Measurements from ENCODE around the gene NR5A2.

Gene NR5A2

DNA sequence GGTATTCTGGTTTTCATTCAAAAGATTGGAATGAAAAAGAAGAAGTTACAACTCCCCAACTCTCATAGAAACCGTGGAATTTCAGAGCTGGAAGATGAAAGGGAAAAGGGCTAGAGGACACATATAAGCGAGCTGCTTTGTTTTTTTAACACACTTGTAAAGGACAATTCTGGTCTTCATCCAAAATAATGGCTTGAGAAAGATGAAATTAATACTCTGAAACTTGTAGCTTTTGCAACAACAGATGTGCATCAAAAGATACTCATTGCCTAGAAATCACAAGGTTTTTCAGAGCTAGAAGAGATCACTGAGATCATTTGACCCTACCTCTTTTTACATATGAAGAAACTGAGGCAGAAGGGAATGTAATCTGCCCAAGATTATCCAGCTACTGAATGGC lies 25.6 kb downstream of the NR5A2 start:
- H3K4me3 ChIP-seq (ENCODE audit: low read depth, low read length) = no peak overlapping the region
- no peak for DNase-seq (ENCODE audit: low read depth)

GRCh38 chr1:200053646-200054045 lies 26.1 kb downstream of the NR5A2 start:
- no peak overlapping the region for H3K4me3 ChIP-seq (ENCODE audit: low read depth, low read length)
- no peak for DNase-seq (ENCODE audit: low read depth)

GRCh38 chr1:200058341-200058740 lies 30.8 kb downstream of the NR5A2 start:
- no peak for DNase-seq (ENCODE audit: low read depth)
- no peak overlapping the region for H3K4me3 ChIP-seq (ENCODE audit: low read depth, low read length)

DNA sequence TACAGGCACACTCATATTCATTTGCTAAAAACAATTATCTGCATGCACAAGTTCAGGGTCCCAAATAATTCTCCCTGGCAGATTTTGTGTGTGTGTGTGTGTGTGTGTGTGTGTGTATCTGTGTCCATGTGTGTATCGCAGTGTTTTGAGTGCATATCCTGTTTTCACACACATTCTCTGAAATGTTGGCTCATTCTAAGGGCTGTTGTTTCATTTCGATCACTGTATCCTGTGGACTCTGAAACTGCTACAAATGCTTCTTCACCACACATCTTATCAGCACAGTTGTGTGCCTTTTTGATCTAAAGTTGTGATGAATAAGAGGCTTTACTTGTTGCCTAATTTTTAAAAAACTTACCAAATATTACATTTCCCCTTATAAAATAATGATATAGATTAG lies 34.6 kb downstream of the NR5A2 start:
- no peak for DNase-seq (ENCODE audit: low read depth)
- no peak overlapping the region for H3K4me3 ChIP-seq (ENCODE audit: low read depth, low read length)

DNA sequence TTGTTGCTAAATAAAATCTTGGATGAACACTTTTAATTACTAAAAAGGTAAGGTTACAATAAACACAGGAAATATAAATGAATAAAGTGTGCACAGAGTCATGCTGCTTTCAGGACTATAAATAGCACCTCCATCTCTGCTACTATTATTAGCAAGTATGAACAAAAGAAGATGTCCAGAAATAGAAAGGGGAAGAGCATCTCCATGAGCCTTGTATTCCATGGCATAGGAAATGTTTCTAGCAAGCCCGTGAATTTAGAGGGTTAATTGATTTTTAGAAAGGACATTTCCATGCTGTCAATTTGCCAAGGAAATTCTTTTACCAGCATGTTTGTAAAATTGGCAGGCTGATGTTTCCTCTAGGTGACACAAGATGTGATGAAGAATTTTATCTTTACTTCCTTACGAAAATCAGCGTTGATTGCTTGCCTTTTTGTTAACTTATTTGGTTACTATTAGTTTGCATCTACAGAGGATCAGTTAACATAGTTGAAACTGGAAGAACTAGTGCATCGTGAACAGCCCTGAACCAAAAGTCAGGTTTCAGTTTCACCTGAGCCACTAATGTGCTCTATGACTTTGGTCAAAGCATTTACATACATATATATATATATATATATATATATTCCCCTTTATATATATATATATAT lies 45.3 kb downstream of the NR5A2 start:
- H3K4me3 ChIP-seq (ENCODE audit: low read depth, low read length) = no peak overlapping the region
- no peak for DNase-seq (ENCODE audit: low read depth)

DNA sequence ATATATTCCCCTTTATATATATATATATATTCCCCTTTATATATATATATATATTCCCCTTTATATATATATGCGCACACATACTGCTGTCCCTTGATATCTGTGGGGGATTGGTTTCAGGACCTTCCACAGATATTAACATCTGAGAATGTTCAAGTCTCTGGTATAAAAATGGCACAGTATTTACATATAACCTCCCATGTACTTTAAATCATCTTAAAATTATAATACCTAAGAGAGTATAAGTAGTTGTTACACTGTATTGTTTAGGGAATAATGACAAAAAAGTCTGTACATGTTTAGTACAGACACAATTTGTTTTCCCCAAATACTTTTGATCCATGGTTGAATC lies 45.8 kb downstream of the NR5A2 start:
- DNase-seq (ENCODE audit: low read depth) = no peak
- H3K4me3 ChIP-seq (ENCODE audit: low read depth, low read length) = no peak overlapping the region

- no peak overlapping the region for H3K4me3 ChIP-seq (ENCODE audit: low read depth, low read length)
- DNase-seq (ENCODE audit: low read depth) = no peak
Measured at GRCh38 chr1:200075522-200075921, 48.0 kb downstream of the NR5A2 start.

GRCh38 chr1:200075938-200076546 lies 48.5 kb downstream of the NR5A2 start:
- no peak overlapping the region for H3K4me3 ChIP-seq (ENCODE audit: low read depth, low read length)
- peak; percentile 61 for DNase-seq (ENCODE audit: low read depth)

DNA sequence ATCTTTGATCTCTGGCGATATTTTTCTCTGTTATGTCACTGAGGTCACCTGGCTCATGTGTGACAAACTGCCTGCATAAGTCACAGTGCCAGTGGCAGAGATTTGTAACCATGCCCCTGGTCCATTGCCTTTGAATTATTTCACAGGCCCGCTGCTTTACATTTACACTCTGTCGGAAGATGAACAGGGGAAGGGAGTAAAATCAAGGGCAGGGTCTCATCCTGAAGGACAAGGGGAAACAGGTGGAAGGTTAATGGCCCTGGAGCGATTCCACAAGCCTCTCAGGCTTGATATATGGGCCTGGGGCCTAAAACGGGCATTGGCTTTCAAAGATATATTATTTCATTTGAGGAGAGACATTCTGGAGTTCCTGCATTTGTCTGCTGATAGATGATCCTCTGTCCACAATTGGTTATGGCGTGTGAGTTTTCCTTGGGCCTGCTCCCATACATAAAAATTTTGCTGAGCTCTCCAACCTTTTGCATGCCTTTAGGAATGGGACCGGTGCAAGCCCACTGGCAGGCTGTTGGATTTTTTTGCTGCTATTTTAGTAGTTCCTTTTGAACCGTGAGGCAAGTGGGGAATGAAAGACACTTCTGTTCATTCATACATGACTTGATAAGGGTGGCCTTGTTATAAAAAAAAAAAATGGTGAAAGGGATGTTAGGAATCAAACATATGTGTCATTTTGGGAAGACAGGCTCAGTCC lies 51.9 kb downstream of the NR5A2 start:
- no peak overlapping the region for H3K4me3 ChIP-seq (ENCODE audit: low read depth, low read length)
- DNase-seq (ENCODE audit: low read depth) = no peak

DNA sequence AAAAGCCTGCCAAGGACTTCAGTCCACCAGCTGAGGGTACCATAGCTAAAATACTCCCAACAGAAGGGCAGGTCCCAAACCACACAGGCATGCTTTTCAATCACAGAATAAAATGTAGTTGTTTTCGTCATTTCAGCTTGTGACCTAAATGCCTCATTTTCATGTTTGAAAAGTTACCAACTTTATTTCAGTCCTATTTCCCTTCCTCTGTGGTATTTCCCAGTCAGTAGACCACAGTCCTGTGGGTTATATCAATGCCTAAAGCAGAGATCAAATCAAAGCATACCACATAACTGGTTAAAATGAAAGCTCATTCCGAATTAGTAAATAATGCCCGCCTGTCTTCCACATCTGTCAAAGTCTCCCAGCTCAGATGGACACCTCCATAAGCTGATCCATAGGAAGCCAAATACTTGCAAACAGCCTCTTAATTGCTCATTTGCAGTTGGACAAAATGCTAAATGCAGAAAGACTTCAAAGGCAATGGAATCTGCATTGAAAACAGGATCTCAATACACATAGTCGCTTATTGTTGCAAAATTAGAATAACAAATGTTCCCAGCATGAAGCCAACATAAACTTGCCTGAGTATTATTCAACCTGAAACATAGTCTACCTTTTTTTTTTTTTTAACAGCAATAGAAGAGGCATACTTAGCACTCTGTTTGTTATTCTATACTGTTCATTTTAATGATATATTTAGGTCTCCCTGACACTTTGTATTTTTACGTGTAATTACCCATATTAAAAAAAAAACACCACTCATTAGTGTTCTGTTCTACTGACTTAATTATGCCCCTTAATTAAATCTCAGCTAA lies 53.9 kb downstream of the NR5A2 start:
- DNase-seq (ENCODE audit: low read depth) = no peak
- H3K4me3 ChIP-seq (ENCODE audit: low read depth, low read length) = no peak overlapping the region

DNA sequence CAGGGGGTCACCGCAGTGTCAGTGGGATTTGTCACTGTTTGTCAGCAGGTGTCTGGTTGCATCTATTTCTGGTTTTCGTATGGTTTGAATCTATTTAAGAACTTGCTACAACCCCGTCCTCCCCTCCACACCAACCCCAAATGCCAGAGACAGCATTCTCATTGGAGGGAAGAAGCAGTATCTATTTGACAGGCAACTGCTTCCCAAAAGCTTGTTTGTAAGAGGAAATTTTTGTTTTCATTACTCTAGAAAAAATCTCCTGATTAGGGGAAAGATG lies 54.4 kb downstream of the NR5A2 start:
- no peak overlapping the region for H3K4me3 ChIP-seq (ENCODE audit: low read depth, low read length)
- no peak for DNase-seq (ENCODE audit: low read depth)

DNA sequence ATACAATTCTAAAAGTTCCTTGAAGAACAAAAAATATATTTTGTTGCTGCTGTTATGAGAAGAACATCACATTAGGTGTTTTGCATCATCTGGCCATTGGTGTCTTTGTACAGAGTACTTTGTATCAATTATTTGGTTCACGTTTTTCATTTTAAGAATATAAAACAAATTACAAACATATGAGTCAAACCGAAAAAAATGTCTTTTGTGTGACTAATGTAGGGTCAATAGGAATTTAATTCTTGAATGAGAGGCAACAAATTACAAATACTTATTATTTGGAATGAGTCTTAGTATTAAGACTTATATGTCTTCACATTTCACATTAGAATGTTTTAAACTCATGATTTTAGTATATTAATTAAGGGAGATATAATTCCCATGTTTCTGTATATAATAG lies 54.8 kb downstream of the NR5A2 start:
- no peak for DNase-seq (ENCODE audit: low read depth)
- no peak overlapping the region for H3K4me3 ChIP-seq (ENCODE audit: low read depth, low read length)

GRCh38 chr1:200090252-200091159 lies 63.0 kb downstream of the NR5A2 start:
- DNase-seq (ENCODE audit: low read depth) = no peak
- H3K4me3 ChIP-seq (ENCODE audit: low read depth, low read length) = no peak overlapping the region

- H3K4me3 ChIP-seq (ENCODE audit: low read depth, low read length) = no peak overlapping the region
- no peak for DNase-seq (ENCODE audit: low read depth)
Measured at GRCh38 chr1:200095057-200095577, 67.6 kb downstream of the NR5A2 start.

DNA sequence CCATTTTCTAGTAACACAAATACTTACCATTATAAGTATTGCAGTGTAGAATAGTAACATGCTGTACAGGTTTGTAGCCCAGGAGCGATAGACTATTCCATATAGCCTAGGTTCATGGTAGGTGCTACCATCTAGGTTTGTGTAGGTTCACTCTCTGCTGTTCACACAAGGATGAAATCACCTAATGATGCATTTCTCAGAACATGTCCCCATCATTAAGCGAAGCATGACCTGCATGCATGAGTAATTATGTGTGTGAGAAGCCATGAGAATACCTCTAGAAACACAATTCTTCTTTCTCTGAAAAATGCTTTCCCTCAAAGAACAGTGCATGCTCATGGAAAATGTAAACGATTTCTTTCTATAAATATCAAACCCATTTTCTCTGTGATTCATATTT lies 69.3 kb downstream of the NR5A2 start:
- no peak for DNase-seq (ENCODE audit: low read depth)
- no peak overlapping the region for H3K4me3 ChIP-seq (ENCODE audit: low read depth, low read length)

DNA sequence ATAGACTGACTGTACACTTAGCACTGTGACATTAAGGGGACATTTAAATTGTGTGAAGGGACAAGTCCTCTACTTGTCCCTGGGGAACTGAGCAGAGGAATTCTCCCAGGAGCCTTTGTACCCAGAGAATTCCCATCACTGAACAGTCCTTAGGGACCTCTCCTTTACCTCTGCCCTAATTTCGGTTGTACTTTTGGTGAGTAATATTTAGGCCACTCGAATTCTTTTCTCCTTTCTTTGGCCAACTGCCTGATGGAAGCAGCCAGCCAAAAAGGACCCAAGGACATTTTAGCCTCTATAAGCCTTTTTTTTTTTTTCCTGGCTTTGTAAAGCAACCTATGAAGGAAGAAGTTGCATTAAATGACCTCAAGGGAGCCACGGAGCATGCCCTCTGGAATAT lies 71.5 kb downstream of the NR5A2 start:
- DNase-seq (ENCODE audit: low read depth) = no peak
- H3K4me3 ChIP-seq (ENCODE audit: low read depth, low read length) = no peak overlapping the region

- H3K4me3 ChIP-seq (ENCODE audit: low read depth, low read length) = no peak overlapping the region
- no peak for DNase-seq (ENCODE audit: low read depth)
Measured at GRCh38 chr1:200103966-200104583, 76.6 kb downstream of the NR5A2 start.

- no peak overlapping the region for H3K4me3 ChIP-seq (ENCODE audit: low read depth, low read length)
- DNase-seq (ENCODE audit: low read depth) = no peak
Measured at GRCh38 chr1:200107004-200107470, 79.5 kb downstream of the NR5A2 start.

DNA sequence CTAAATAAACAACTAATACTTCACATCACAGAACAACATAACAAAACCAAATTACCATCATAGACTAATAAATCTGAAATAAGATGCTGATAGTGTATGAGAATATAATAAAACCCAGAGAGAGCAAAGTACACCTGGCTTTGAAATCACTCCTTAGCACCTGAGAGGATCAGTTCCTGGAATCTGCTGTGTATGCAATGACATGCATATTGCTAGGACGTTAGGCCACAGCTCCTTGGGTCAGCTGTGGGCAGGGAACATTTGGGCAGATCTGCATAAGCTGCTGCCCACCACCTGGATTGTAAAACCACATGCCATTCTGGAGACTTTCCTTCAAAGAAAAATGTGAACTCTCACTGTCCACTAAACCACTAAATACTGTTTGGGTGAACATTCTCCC lies 81.1 kb downstream of the NR5A2 start:
- no peak for DNase-seq (ENCODE audit: low read depth)
- H3K4me3 ChIP-seq (ENCODE audit: low read depth, low read length) = no peak overlapping the region

Measured in skeletal muscle cell (primary cell).